GM19099 (cell line): ENCODE measurements around the gene TMEM238L.

Experiments
- POLR2A ChIP-seq: IDR thresholded peaks from 3 replicates; pipeline ENCODE4 v1.6.1; 2011; ENCODE audit warnings: low read depth; ENCODE audit not compliant: insufficient read length; ENCODE audit errors: extremely low read depth

The TMEM238L gene

GRCh38 chr17:10803830-10804475 is at the start of gene TMEM238L:
TMEM238L (minus strand) TSS chr17:10804099; CDS start chr17:10803963, 136 bp downstream.
- TF ChIP-seq POLR2A: no peak

GRCh38 chr17:10845388-10845751 is 41.5 kb upstream of the TMEM238L start:
- no peak for TF ChIP-seq POLR2A

GRCh38 chr17:10844621-10845387 is 40.9 kb upstream of the TMEM238L start:
- TF ChIP-seq POLR2A: no peak

- no peak for TF ChIP-seq POLR2A
These were observed 39.9 kb upstream of the TMEM238L start for GRCh38 chr17:10843811-10844210.

- no peak for TF ChIP-seq POLR2A
These were observed 38.8 kb upstream of the TMEM238L start for GRCh38 chr17:10842658-10843057.

GRCh38 chr17:10838682-10839081 is 34.8 kb upstream of the TMEM238L start:
- no peak for TF ChIP-seq POLR2A

- TF ChIP-seq POLR2A: no peak
These were observed 34.0 kb upstream of the TMEM238L start, which contains the start of gene PIRT for GRCh38 chr17:10837921-10838320. PIRT (minus strand) TSS chr17:10838087; CDS start chr17:10825645, 12,442 bp downstream.

- TF ChIP-seq POLR2A: no peak
These were observed 33.2 kb upstream of the TMEM238L start for GRCh38 chr17:10836966-10837590.

- no peak for TF ChIP-seq POLR2A
These were observed 32.2 kb upstream of the TMEM238L start for GRCh38 chr17:10836145-10836544.

GRCh38 chr17:10831696-10832095 is 27.8 kb upstream of the TMEM238L start:
- no peak for TF ChIP-seq POLR2A

- no peak for TF ChIP-seq POLR2A
These were observed 24.1 kb upstream of the TMEM238L start for GRCh38 chr17:10827898-10828552.

- no peak for TF ChIP-seq POLR2A
These were observed 21.0 kb upstream of the TMEM238L start for GRCh38 chr17:10824874-10825273.

- TF ChIP-seq POLR2A: no peak
These were observed 17.9 kb upstream of the TMEM238L start for GRCh38 chr17:10821770-10822169.

GRCh38 chr17:10821054-10821453 is 17.2 kb upstream of the TMEM238L start:
- no peak for TF ChIP-seq POLR2A

GRCh38 chr17:10815319-10815718 is 11.4 kb upstream of the TMEM238L start:
- TF ChIP-seq POLR2A: no peak
